Measurements from ENCODE around the gene ESPL1.

Gene ESPL1

GRCh38 chr12:53279888-53280498, 11.9 kb downstream of the ESPL1 start:
- TF ChIP-seq CTCF (conservative IDR thresholded peaks at IDR 0.05) (no peak), ZFX (IDR thresholded peaks at IDR 0.05) (no peak)
- H3K27ac ChIP-seq, result no peak overlapping the region

- no peak overlapping the region for H3K27ac ChIP-seq
- TF ChIP-seq CTCF (conservative IDR thresholded peaks at IDR 0.05) (no peak), ZFX (IDR thresholded peaks at IDR 0.05) (no peak)
Observed at GRCh38 chr12:53286448-53286847, 18.3 kb downstream of the ESPL1 start.

- TF ChIP-seq CTCF (conservative IDR thresholded peaks at IDR 0.05) (peak; percentile 83), ZFX (IDR thresholded peaks at IDR 0.05) (no peak)
- H3K27ac ChIP-seq, result no peak overlapping the region
Observed at GRCh38 chr12:53287741-53288216, 19.7 kb downstream of the ESPL1 start.

- TF ChIP-seq ZFX (IDR thresholded peaks at IDR 0.05) (no peak), CTCF (conservative IDR thresholded peaks at IDR 0.05) (no peak)
- no peak overlapping the region for H3K27ac ChIP-seq
Observed at GRCh38 chr12:53288322-53288721, 20.2 kb downstream of the ESPL1 start.

GRCh38 chr12:53289891-53290290, 21.8 kb downstream of the ESPL1 start:
- TF ChIP-seq ZFX (IDR thresholded peaks at IDR 0.05) (no peak), CTCF (conservative IDR thresholded peaks at IDR 0.05) (no peak)
- H3K27ac ChIP-seq, result no peak overlapping the region

GRCh38 chr12:53290661-53291060, 22.6 kb downstream of the ESPL1 start:
- TF ChIP-seq ZFX (IDR thresholded peaks at IDR 0.05) (no peak), CTCF (conservative IDR thresholded peaks at IDR 0.05) (no peak)
- H3K27ac ChIP-seq, result no peak overlapping the region

- no peak overlapping the region for H3K27ac ChIP-seq
- TF ChIP-seq CTCF (conservative IDR thresholded peaks at IDR 0.05) (no peak), ZFX (IDR thresholded peaks at IDR 0.05) (no peak)
Observed at GRCh38 chr12:53292426-53292825, 24.3 kb downstream of the ESPL1 start.
